Measurements from ENCODE around the gene TMEM167A. TPM values are rescaled to one million over a fixed set of nuclear protein-coding genes. Genes with fewer than 3 reads are reported as not detected.

Gene TMEM167A
- total RNA-seq, 1 donor from 2014 or later = 108 TPM

Other genes with a start within 250 kb of the TMEM167A start
- 7.4 TPM for gene XRCC4, start 153 bp upstream of the TMEM167A start, total RNA-seq